GM21576 (cell line): Measurements from ENCODE around the gene TMEM87A.
"Not testable (repeated sequence)": the region's sequence is repeated elsewhere in the genome, so short reads cannot be mapped to it uniquely, and the experiment has no call there.

Source experiments
- ATAC-seq: cut with Tn5 transposase; IDR thresholded peaks from one replicate; pipeline ENCODE4 v1.9.1; 2021; ENCODE audit warnings: mild to moderate bottlenecking, moderate library complexity; ENCODE audit not compliant: unreplicated experiment

TMEM87A gene

GRCh38 chr15:42272939-42273899, at the start of gene TMEM87A, which contains the start of gene GANC:
Gene TMEM87A (minus strand): TSS chr15:42273433. CDS start chr15:42273398, 35 bp downstream.
Gene GANC (plus strand): TSS chr15:42273201. CDS start chr15:42274482, 1,281 bp downstream.
- peak; percentile 87 for ATAC-seq

- ATAC-seq = no peak
Measured at GRCh38 chr15:42319206-42319605, 46.0 kb upstream of the TMEM87A start.

GRCh38 chr15:42316282-42316805, 43.1 kb upstream of the TMEM87A start:
- ATAC-seq = not testable (repeated sequence)

GRCh38 chr15:42315521-42315920, 42.3 kb upstream of the TMEM87A start:
- ATAC-seq = no peak

GRCh38 chr15:42314818-42315217, 41.6 kb upstream of the TMEM87A start:
- no peak for ATAC-seq

- ATAC-seq = no peak
Measured at GRCh38 chr15:42313463-42313862, 40.2 kb upstream of the TMEM87A start.

- ATAC-seq = no peak
Measured at GRCh38 chr15:42306681-42307080, 33.4 kb upstream of the TMEM87A start.

- ATAC-seq = not testable (repeated sequence)
Measured at GRCh38 chr15:42301004-42301403, 27.8 kb upstream of the TMEM87A start.

GRCh38 chr15:42289166-42289565, 15.9 kb upstream of the TMEM87A start:
- no peak for ATAC-seq

GRCh38 chr15:42287931-42288330, 14.7 kb upstream of the TMEM87A start:
- no peak for ATAC-seq

- ATAC-seq = no peak
Measured at GRCh38 chr15:42286445-42287029, 13.3 kb upstream of the TMEM87A start.

- no peak for ATAC-seq
Measured at GRCh38 chr15:42285034-42285433, 11.8 kb upstream of the TMEM87A start.

GRCh38 chr15:42284551-42284950, 11.3 kb upstream of the TMEM87A start:
- ATAC-seq = no peak

GRCh38 chr15:42283671-42284070, 10.4 kb upstream of the TMEM87A start:
- no peak for ATAC-seq

GRCh38 chr15:42282926-42283325, 9.7 kb upstream of the TMEM87A start:
- no peak for ATAC-seq

GRCh38 chr15:42282344-42282743, 9.1 kb upstream of the TMEM87A start:
- no peak for ATAC-seq

GRCh38 chr15:42279234-42279723, 6.0 kb upstream of the TMEM87A start:
- no peak for ATAC-seq

- ATAC-seq = no peak
Measured at GRCh38 chr15:42276762-42277161, 3.5 kb upstream of the TMEM87A start.

- no peak for ATAC-seq
Measured at GRCh38 chr15:42275780-42276391, 2.7 kb upstream of the TMEM87A start.

GRCh38 chr15:42274702-42274989, 1.4 kb upstream of the TMEM87A start:
- no peak for ATAC-seq
